ENCODE data around the gene FOXP1.

DNA sequence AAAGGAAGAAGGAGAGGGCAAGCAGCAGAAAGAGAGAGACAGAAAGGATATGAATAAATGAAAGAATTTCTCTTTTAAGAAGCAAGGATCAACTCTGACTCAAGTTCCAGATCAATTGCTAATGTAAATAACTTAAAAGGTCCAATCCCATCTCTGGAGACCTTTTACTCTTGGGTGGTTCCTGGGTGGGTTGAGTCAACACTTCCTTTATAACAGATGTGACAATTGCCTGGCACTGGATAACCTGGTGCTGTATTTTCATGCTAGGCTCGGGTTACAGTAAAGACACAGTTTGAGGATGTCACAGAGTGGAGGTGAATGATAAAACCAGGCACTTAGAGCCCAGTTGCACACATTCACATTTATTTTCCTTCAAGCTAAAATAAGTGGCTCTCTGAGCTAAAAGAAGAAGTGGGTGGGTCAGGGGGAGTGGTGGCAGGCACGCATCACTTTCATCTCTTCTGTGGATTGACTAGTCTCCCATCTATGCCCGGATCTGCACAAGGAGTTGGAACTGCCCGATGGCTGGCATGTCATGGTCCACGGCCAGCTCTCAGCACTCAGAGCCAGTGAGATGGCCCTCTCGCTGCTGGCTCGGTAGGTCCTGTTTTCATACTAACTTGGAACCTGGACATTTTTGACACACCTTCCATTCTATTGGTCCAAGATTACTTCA lies 465.8 kb downstream of the FOXP1 start:
- TF ChIP-seq POLR2AphosphoS5 (IDR thresholded peaks at IDR 0.05; ENCODE audit: low read depth, low read length) (no peak), POLR2A (IDR thresholded peaks at IDR 0.05; ENCODE audit: low read depth, low read length) (no peak)

Data from GM12892 (cell line).